GM19438 (cell line): ENCODE data around the gene SEMA7A.

Experiments
- ATAC-seq: cut with Tn5 transposase; IDR thresholded peaks from one replicate; pipeline ENCODE4 v1.9.1; 2021; ENCODE audit warnings: low read depth; ENCODE audit not compliant: unreplicated experiment

SEMA7A gene

DNA sequence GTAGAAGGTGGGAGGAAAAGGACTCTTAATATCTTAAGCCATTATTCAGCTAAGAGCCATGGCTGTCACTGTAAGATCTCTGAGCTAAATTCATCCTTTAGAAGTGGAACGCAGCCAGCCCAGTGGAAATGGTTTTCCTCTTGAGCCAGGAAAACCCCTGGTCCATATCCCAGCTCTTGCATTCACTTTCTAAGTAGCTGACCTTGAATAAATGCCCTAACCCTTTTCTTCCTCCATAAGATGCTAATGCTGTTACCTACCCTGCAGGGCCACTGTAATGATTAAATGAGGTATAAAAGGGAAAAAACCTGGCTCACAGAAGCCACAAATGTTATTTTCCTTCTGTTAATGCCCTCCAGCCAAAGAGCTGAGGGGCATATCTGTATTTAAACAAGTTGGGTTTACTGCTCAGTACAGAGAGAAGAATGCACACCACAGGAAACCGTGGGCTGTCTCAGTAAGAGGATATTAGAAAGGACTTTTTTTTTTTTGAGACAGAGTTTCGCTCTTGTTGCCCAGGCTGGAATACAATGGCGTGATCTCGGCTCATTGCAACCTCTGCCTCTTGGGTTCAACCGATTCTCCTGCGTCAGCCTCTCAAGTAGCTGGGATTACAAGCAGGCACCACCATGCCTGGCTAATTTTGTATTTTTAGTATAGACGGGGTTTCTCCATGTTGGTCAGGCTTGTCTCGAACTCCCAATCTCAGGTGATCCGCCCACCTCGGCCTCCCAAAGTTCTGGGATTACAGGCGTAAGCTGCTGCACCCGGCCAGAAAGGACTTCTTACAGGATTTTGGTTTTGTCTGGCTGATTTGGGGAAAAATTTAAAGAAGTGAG lies 20.4 kb upstream of the SEMA7A start:
- ATAC-seq, result no peak

DNA sequence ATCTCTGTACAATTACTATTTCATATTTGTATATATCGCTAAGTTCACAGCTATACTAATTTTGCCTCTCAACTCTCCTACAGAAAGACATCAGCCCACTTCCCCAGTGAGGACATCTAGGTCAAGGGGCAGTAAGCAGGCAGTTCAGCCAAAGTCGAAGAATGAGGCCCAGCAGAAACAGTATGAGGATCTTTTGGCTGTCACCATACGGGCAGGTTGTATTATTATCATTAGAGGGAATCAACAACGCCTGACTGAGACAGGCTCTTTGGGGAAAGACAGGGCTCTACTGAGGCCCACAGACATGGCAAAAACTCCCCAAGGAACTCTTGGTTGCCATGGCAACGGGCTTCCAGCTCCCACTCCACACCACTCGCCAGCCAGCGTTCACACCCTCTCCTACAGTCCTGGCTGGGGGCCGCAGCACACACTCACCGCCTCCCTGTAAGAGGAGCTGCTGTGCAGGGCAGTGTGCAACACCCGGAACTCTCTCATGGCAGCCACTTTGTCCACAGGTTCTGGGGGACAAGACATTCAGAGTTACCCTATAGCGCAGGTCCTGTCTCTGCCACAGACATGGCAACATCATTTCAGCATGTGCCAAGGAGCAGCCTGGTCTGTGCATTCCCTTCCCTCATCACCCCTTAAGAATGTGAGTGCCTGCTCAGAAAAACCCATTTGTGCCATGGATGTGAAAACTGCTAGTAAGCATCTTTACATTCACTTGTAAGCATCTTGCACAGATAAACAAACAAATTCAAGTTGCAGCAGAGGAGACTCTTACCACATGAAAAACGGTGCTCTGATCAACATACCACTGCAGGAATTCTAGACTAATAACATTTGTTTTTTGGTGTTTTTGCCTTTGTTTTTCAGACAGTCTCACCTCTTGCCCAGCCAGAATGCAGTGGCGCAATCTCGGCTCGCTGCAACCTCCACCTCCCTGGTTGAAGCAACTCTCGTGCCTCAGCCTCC lies 18.4 kb upstream of the SEMA7A start:
- no peak for ATAC-seq

DNA sequence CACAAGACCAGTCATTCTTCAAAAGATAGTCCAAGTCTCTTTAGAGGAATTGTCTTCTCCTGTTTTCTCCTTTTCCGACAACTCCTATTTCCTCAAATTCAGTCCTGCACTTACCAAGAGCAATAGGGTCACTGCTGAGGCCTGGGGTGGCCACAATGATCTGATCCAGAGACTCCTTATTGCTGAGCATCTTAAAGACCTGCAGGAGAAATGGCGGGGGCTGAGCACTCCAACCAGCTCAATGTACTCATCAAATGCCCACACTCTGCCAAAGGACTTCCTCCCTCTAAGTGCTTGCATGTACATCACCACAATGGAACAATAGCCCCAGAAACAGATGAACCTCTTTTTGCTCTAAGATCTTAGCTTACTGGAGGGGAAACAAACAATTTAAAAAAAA lies 17.6 kb upstream of the SEMA7A start:
- no peak for ATAC-seq

DNA sequence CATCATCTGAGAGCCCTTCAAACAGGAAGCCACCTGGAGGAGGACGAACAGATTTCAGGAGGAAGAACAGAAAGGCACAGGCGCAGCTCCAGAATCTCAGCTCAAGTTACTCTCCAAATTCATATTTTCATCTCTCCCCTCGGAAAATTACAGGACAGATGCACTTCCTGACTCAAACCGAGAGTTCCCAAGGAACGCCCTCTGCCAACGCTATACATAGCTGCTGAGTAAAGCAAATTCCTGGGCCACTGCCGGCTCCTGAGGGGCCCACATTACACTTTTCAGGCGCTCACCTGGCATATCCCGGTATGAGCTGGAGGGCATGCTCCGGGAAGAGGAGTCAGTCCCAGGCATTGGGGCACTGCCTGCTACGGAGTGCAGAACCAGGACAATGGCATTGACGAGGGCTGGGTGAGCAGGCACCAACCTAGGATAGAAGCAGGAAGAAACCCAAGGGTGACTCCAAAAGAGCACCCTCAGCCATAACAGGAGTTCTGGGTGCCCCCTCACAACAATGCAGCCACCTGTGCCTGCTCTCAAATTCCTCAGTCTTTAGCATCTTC lies 16.0 kb upstream of the SEMA7A start:
- no peak for ATAC-seq

DNA sequence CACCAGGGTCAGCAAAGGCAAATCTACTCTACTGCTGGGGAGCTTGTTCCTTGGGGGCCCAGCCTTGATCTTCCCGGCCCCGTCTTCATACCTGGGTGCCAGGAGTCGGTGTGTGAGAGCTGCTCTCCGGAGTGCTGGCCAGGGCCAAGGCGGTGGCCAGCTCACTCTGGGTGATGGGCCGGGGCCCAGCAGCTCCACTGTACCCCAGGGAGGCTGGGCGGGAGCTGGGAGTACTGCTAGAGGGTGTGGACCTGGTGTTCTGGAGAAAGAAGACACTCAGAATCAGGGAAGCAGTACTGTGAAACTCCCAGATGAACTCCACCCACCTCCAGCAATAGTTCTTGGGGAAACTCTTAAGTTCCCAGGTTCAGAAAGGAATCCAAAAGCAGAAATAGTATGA lies 15.3 kb upstream of the SEMA7A start:
- ATAC-seq, result no peak

DNA sequence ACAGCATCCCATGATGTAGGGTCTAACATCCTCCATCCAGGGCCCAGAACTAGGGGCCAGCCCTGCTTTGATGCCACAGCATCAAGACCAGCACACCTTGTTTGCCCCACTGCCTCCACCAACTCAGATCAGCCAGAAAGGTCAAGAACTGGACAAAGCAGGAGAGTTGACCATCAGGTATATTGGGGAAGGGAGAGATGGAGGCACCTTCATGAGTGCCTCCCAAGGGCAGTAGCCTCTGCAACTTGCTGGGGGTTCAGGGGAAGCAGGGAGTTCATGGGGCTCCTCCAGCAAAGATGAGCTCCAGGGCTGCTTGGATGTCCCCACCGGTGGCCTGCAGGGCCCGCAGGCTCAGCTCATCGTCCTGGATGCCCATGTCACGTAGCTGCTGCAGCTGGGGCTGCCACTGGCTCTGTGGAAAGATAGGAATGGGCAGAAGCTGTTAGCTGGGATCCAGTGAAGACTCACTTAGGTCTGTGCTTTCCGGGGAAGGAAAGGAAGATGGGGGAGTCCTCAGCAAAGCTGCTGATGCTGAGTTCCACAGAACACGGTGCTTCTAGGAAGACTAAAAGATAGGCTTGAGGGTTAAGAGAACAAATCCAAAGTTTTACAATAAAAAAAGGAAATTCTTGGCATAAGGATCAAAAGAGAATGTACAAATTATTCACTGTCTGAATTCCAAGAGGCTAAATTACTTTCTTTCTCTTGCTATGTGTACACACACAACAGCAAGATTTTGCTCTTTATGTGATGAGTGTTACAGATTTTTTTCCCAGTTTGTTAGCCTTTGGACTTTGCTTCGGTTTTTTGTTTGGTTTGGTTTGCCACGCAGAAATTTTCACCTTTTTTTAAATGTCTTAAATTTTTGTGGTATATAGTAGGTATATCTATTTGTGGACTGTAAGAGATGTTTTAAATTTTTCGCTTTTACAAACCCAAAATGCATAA lies 12.3 kb upstream of the SEMA7A start:
- ATAC-seq, result no peak

DNA sequence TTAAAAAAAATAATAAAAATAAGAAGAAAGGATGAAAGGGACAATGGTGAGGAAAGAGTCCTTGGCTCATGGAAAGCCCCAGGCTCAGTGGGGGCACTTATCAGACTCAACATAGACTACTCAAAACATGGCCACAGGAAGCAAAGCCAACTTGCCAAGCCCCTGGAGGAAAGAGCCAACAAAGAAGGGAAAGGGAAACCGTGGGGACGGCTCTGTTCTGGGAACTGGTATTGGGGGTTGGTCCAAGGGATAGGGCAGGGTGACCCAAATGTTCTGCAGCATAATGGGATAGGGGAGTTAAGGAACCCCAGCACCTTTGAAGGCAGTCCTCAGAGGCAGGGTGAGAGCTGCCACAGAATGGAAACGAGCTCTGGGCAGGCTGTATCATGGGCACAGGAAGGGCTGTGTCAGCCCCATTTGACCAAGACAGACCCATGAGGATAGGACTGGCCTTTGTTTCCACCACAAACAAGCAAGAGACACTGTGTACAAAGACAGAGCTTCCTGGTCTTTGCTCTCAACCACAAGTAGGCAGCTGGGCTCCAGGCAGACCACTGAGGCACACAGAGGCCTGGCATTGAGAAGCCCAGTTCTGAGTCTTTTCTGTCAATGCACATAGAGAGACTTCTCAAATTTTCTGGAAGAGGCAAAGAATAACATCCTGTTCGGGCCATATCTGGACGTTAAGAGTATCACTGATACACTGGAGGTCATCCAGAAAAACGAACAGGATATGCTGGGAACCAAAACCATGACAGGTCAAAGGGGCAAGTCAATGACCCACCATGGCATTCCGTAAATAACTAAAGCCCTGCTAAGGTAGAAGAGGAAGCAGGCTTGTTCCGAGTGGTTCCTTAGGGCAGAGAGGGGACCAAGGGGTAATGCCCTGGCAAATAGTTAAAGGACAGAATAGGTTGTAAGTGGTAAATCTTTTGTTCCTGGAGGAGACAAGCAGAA lies 10.6 kb upstream of the SEMA7A start:
- no peak for ATAC-seq

DNA sequence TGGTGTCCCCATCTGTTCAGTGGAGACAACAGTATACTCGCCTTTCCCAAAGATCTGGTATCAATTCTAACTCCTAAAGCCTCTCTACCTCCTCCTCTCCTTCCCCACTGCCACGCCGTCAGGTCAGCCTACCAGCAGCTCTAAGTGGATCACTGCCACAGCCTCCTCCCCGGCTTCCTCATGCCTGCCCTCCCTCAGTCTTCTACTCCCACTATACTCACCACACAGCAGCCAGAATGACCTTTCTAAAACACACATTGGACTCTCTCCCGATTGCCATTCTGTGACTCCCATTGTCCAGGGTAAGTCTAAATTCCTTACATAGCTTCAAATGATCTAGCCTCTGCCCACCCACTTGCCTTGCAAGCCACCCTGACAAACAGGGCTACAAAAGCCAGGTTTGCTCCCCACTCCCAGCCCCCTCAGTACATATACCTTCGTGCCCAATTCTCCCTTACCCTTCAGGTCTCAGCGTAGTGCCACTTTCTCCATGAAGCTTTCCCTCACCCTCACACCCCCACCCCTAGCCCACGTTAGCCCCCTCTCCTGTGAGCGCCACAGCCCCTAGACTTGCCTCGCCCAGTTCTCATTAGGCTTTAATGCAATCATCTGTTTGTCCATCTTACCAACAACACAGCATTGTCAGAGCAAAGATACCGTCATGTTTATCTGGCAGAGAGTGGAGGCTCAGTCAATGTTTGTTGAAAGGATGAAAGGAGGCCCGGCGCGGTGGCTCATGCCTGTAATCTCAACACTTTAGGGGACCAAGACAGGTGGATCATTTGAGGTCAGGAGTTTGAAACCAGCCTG lies 9.5 kb upstream of the SEMA7A start:
- no peak for ATAC-seq

DNA sequence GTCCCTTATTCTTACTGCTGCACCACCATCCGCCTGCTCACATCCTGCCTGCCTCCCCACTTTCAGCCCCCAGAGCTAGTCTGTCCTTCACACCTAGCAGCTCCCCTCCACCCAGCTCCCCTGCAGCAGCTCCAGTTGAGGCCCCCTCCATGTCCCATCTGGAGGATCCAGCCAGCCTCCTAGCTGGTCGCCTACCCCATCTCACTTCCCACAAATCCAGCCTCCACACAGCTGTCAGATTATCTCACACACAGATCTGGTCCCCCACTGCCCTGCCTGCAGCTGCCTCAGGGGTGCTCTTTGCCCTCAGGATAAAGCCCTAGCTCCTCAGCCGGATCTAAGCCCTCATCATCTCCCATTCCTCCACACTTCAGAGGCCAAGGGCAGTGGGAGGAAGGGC lies 8.8 kb upstream of the SEMA7A start:
- no peak for ATAC-seq

DNA sequence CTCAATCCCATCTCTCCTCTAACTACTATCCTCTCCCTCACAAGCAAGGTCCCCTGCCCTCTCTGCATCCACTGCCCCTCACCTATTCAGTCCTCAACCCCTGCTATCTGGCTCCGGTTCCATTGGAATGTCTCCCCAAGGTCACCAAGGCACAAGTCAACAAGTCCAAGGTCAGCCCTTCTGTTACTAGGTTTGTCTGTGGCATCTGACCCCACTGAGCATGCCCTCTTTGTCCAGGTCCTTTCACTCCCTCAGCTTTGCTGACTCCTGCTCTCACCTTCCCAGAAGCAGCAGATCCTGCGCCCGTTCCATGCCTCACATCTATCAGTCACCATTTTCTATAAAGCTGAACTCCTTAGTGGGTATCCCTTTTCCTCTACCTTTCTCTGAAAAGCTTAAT lies 8.3 kb upstream of the SEMA7A start:
- no peak for ATAC-seq

DNA sequence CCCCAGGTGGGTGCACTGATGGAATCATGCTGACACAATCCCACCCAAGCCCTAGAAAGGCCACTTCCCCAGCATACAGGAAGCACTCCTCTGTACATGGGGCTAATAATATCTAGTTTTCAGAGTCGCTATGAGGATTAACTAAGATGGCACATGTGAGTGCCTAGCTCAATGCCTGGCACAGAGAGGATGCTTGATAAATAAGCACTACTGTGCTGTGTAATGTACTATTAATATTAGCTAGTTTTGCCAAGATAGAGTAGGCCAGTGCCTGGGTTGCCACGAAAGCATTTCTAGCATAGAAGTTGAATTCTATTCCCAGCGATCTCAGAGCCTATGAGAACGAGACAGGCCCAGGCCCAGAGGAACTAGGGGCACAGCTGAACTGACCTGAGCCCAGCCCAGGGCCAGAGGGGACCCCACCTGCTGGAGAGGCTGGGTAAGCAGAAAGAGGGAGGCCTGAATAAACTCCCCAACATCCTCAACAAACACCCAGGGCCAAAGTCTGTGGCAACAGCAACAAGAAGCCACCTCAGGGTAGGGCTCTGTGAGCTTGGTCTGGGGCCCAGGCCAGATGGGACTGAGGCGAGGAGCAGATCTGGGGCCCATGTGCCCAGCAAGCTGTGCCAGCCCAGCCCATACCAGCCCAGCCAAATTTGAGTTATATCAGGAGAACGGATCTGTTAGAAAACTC lies 7.6 kb upstream of the SEMA7A start:
- ATAC-seq, result no peak

DNA sequence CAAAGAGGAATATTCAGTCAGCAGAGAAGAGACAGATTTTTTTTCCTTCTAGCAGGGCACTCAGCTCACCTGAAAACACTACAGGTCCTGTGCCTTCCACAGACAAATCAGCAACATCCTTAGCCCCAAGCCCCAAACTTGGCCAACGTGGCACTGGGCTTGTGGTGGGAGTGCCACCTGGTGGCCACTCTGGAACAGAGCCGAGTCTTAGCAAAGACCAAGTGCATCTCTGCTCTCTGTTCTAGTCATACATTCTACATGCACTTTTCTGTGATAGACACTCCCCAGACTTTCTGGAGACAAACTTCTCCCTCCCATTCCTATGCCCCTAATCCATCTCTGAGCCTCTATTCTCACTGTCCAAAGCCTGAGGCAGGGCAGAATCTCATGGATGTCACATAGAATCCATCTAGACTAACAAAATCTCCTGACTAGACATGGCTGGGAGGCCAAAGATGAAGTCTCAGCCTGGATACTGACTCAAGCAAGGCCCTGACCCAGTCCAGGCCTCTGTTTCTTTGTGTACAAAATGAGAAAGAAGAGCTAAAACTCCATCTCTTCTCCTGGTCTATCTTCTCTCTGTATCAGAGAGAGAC lies 5.1 kb upstream of the SEMA7A start:
- ATAC-seq, result no peak

DNA sequence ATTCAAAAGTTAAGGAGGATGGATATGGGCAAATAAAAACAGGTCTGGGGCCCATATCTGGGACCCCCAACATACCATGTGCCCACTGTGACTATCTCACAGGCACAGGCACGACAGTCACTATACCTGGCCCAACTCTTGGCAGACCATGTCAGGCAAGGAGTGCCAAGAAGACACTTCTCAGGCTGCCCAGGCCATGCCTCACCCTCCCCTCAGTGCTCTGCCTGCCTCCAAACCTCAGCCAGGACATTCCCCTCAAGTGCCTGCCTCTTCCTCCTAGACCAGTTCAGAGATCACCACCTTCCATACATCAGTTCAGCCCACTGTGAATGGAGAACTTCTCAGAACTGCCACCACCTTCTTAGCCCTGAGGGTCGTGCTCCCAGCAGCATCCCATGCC lies 4.4 kb upstream of the SEMA7A start:
- no peak for ATAC-seq

DNA sequence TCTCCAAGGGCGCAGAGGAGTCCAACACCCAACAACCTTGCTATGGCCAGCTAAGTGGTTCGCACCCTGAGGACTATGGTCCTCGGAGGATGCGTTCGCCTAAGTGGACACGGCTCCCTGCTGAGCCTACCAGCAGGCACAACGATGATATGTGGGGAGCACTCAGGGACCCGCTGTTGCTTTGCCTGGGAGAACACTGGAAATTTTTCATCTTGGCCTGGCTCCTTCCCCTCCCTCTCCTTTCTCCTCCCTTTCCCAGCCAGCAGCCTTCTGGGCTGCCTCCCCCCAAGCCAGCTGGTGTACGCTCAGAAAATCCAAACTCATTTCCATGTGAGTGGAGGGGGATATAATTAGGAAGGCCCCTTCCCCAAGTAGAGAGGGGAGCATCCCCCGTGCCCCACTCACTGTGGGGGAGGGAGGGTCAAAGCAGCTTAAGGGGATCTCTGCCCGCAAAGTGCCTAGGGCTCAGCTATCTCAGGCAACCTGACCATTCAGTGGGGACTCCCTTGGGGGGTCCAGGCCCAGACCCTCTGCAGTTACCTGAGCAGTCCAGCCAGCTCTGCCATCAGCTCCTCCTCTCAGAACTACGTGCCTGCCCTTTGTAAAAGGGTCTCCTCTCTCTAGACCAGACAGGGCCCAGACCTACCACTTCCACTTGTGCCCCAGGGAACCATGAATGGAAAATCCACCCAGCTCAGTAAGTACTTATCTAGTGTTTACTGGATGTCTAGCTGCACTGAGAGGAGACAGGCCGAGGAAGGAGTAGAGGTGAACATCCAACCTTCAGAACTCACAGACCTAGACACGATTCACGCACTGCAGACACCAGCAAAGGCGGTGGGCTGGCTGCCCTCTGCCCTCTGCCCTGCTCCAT lies 742 bp upstream of the SEMA7A start:
- peak; percentile 9 for ATAC-seq

DNA sequence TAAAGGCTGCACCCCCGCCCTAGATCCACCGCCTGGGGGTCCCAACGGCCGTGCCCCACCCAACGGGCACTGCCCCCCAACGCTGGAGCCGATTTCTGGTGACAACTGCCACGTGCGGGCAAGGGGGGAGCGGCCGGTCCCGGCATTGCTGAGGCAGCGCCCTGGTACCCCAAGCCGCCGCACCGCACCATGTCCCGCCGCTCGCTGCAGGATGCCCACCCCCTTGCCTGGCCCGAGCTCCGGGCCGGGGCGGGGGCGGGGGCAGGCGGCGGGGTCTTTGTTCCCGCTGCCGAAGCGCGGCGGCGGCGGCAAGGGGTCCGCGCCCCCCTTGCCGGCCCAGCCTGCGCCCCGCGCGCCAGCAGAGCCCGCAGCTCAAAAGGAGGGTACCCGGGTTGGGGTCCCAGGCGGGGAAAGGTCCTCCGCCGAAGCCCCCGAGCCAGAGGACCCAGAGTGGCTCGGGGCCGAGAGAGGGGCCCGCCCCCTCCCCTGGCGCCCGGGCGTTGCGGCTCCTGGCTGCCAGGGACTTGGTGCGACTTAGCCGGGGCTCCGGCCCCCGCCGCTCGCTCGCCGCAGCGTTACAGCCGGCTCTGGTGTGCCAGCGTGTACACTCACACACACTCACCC lies 678 bp downstream of the SEMA7A start:
- ATAC-seq, result no peak
